Measurements from ENCODE around the gene ATRN.
A peak's percentile ranks its signal among the peaks of the same experiment; 100 is the strongest.

ATRN gene

DNA sequence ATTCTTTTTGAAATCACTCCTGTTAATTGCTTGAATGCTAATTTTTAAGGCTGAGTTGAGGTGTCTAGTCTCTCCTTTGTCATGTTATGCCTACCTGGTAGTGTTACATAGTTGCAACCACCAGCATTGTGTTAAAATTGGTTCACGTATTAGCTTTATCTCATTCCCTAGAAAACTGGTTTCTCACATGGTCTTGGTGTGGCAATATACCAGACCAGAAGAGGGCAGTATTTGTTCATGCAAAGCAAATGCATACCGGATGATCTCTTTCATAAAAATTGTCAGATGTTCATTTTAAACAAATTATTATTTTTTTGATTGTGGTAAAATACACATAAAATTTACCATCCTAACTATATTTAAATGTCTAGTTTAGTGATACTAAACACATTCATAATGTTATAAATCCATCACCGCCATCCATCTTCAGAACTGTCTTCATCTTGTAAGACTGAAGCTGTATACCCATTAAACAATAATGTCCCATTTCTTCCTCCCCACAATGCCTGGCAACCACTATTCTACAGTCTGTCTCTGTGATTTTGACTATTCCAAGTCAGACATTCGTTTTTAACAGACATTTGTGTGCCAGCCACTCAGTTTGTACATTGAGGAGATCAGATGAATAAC is 92.8 kb downstream of the ATRN start:
- H3K36me3 ChIP-seq (ENCODE audit: control insufficient read depth, insufficient read depth, low read length): no peaks in the 10 kb centered on the region
- H3K4me3 ChIP-seq (replicated peaks; ENCODE audit: low read depth, low read length): no peak overlapping the region
- no peak for DNase-seq (ENCODE audit: extremely low read depth, insufficient read length)

DNA sequence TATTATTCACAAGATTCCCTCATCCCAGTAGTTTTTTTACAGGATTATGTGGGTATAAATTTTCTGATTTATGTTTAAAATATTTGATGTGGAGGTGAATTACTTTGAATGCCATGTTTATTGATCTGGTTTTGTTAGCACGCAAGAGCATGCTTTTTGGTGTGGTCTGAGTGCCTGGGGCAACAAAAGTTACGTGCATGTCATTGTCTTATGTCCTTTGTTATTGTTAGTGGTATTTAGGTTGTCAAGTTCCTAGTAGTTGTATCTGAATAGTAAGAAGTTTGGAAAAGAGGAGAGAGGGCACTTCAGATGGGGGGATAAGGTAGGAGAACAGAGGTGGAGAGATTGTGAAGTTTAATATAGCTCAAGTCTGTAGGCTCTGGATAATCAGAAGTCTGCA is 95.0 kb downstream of the ATRN start:
- Histone ChIP-seq H3K27me3 (replicated peaks; ENCODE audit: control insufficient read depth, insufficient read depth, low read length) (no peaks in the 10 kb centered on the region), H3K4me3 (replicated peaks; ENCODE audit: low read depth, low read length) (no peak overlapping the region), H3K36me3 (ENCODE audit: control insufficient read depth, insufficient read depth, low read length) (no peaks in the 10 kb centered on the region)
- no peak for DNase-seq (ENCODE audit: extremely low read depth, insufficient read length)
- TF ChIP-seq, protein P1, sequence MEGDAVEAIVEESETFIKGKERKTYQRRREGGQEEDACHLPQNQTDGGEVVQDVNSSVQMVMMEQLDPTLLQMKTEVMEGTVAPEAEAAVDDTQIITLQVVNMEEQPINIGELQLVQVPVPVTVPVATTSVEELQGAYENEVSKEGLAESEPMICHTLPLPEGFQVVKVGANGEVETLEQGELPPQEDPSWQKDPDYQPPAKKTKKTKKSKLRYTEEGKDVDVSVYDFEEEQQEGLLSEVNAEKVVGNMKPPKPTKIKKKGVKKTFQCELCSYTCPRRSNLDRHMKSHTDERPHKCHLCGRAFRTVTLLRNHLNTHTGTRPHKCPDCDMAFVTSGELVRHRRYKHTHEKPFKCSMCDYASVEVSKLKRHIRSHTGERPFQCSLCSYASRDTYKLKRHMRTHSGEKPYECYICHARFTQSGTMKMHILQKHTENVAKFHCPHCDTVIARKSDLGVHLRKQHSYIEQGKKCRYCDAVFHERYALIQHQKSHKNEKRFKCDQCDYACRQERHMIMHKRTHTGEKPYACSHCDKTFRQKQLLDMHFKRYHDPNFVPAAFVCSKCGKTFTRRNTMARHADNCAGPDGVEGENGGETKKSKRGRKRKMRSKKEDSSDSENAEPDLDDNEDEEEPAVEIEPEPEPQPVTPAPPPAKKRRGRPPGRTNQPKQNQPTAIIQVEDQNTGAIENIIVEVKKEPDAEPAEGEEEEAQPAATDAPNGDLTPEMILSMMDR (IDR thresholded peaks at IDR 0.05; ENCODE audit: insufficient read depth, low read length, poor library complexity, severe bottlenecking): no peak

More for the DNA sequence above, 92.8 kb downstream of the ATRN start:
- TF ChIP-seq, protein P1 (IDR thresholded peaks at IDR 0.05; ENCODE audit: insufficient read depth, low read length, poor library complexity, severe bottlenecking): peak; percentile 71
- H3K27me3 ChIP-seq (replicated peaks; ENCODE audit: control insufficient read depth, insufficient read depth, low read length): no peaks in the 10 kb centered on the region

DNA sequence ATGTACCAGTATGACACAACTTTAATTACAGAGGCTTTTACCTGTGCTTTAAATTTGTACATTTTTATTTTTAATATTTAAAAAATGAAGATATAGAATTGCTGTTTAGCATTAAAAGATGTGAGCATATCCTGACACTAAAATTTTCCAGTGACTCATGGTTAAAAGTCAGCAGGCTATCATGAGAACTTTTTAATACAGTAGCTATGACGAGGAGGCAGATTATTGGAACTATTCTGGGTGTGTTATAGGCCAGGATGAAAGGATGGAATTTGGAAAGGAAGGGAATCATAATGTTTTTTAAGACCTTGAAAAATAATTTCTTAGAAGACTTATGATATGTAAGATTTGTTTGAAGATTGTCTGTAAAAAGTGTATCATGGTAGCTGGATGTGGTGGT is 101.3 kb downstream of the ATRN start:
- H3K36me3 ChIP-seq (ENCODE audit: control insufficient read depth, insufficient read depth, low read length): peaks cover 1% of the 10 kb centered on the region
- H3K27me3 ChIP-seq (replicated peaks; ENCODE audit: control insufficient read depth, insufficient read depth, low read length): no peaks in the 10 kb centered on the region
- H3K4me3 ChIP-seq (replicated peaks; ENCODE audit: low read depth, low read length): no peak overlapping the region
- TF ChIP-seq, protein P1 (IDR thresholded peaks at IDR 0.05; ENCODE audit: insufficient read depth, low read length, poor library complexity, severe bottlenecking): no peak
- no peak for DNase-seq (ENCODE audit: extremely low read depth, insufficient read length)

DNA sequence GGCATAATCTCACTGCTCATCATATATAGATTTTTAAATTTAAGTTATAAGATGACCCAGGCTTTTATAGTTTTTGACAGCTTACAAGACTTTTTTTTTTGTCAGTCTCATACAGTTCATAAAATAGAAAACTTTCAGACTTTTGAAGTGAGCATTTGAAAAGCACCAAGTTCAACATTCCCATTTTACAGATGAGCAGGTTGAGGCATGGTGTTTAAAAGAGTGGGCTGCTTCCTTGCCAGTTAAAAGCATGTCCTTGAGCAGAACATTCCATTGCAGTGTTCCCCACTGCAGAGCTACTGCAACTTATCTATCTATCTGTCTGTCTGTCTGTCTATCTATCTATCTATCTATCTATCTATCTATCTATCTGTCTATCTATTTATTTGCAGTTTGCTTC is 105.5 kb downstream of the ATRN start:
- Histone ChIP-seq H3K4me3 (replicated peaks; ENCODE audit: low read depth, low read length) (no peak overlapping the region), H3K36me3 (ENCODE audit: control insufficient read depth, insufficient read depth, low read length) (peaks cover 1% of the 10 kb centered on the region), H3K27me3 (replicated peaks; ENCODE audit: control insufficient read depth, insufficient read depth, low read length) (no peaks in the 10 kb centered on the region)
- no peak for DNase-seq (ENCODE audit: extremely low read depth, insufficient read length)
- TF ChIP-seq, protein P1 (IDR thresholded peaks at IDR 0.05; ENCODE audit: insufficient read depth, low read length, poor library complexity, severe bottlenecking): no peak

DNA sequence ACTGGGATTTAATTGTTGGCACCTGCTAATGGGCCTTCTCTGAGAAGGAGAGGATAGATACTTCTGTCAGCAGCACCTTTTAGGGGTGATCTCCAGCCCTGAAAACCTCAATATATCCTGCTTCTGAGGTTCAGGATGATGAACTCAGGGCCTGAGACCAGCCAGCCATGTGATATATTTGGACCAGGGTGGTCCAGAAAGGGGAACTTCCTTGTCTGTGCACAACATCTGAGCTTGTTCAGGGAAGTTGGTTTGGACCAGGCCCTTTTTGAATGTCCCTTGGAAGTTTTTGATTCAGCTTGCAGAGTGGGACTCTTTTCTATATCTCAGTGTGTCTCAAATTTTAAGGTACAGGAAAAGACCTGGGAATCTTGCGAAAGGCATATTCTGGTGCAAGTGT is 106.5 kb downstream of the ATRN start:
- Histone ChIP-seq H3K27me3 (replicated peaks; ENCODE audit: control insufficient read depth, insufficient read depth, low read length) (no peaks in the 10 kb centered on the region), H3K4me3 (replicated peaks; ENCODE audit: low read depth, low read length) (no peak overlapping the region), H3K36me3 (ENCODE audit: control insufficient read depth, insufficient read depth, low read length) (peaks cover 1% of the 10 kb centered on the region)
- no peak for DNase-seq (ENCODE audit: extremely low read depth, insufficient read length)
- TF ChIP-seq, protein P1 (IDR thresholded peaks at IDR 0.05; ENCODE audit: insufficient read depth, low read length, poor library complexity, severe bottlenecking): no peak

DNA sequence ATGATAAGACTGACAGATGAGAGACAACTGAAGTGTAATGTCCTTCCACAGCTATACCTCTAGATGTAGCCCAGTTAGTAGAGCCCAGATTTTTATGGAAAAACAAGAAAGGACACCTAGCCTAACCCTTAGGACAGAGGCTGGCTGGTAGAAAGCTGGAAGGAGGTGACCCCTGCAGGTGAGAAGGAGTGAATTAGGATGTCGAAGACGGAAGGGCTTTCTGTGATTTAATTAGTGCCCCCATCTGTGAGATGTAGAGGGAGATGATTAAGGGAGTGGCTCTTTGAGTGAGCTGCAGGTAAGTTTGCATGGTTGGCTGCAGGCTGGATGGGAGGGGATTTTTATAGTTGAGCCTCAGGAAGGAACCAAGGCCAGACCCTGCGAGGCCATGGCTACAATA is 109.6 kb downstream of the ATRN start:
- H3K4me3 ChIP-seq (replicated peaks; ENCODE audit: low read depth, low read length): no peak overlapping the region
- TF ChIP-seq, protein P1 (IDR thresholded peaks at IDR 0.05; ENCODE audit: insufficient read depth, low read length, poor library complexity, severe bottlenecking): no peak
- peaks cover 8% of the 10 kb centered on the region for H3K36me3 ChIP-seq (ENCODE audit: control insufficient read depth, insufficient read depth, low read length)
- no peaks in the 10 kb centered on the region for H3K27me3 ChIP-seq (replicated peaks; ENCODE audit: control insufficient read depth, insufficient read depth, low read length)
- no peak for DNase-seq (ENCODE audit: extremely low read depth, insufficient read length)
